ENCODE measurements around the gene SPATA31D3.

SPATA31D3 gene

GRCh38 chr9:81955625-81956024 is 12.3 kb downstream of the SPATA31D3 start:
- H3K4me3 ChIP-seq (ENCODE audit: low read depth, low read length), result no peak overlapping the region
- no peak for TF ChIP-seq CTCF (IDR thresholded peaks at IDR 0.05; ENCODE audit: low read depth, low read length, missing control alignments)
- in situ Hi-C loops (cut with HindIII; ENCODE audit: low sequenced_read_pairs), result no loop called here
- no peak for DNase-seq (ENCODE audit: low read depth)

GRCh38 chr9:81964218-81965171 is 21.2 kb downstream of the SPATA31D3 start:
- no peak overlapping the region for H3K4me3 ChIP-seq (ENCODE audit: low read depth, low read length)
- TF ChIP-seq CTCF (IDR thresholded peaks at IDR 0.05; ENCODE audit: low read depth, low read length, missing control alignments), result no peak
- in situ Hi-C loops (cut with HindIII; ENCODE audit: low sequenced_read_pairs), result no loop called here
- DNase-seq (ENCODE audit: low read depth), result no peak

- no peak for TF ChIP-seq CTCF (IDR thresholded peaks at IDR 0.05; ENCODE audit: low read depth, low read length, missing control alignments)
- in situ Hi-C loops (cut with HindIII; ENCODE audit: low sequenced_read_pairs), result no loop called here
- no peak overlapping the region for H3K4me3 ChIP-seq (ENCODE audit: low read depth, low read length)
- DNase-seq (ENCODE audit: low read depth), result no peak
These were observed 24.7 kb downstream of the SPATA31D3 start for GRCh38 chr9:81968026-81968425.

- no peak overlapping the region for H3K4me3 ChIP-seq (ENCODE audit: low read depth, low read length)
- TF ChIP-seq CTCF (IDR thresholded peaks at IDR 0.05; ENCODE audit: low read depth, low read length, missing control alignments), result no peak
- DNase-seq (ENCODE audit: low read depth), result peak; percentile 2
- in situ Hi-C loops (cut with HindIII; ENCODE audit: low sequenced_read_pairs), result no loop called here
These were observed 26.7 kb downstream of the SPATA31D3 start for GRCh38 chr9:81969971-81970370.

GRCh38 chr9:81971727-81972126 is 28.4 kb downstream of the SPATA31D3 start:
- DNase-seq (ENCODE audit: low read depth), result no peak
- TF ChIP-seq CTCF (IDR thresholded peaks at IDR 0.05; ENCODE audit: low read depth, low read length, missing control alignments), result no peak
- H3K4me3 ChIP-seq (ENCODE audit: low read depth, low read length), result no peak overlapping the region
- in situ Hi-C loops (cut with HindIII; ENCODE audit: low sequenced_read_pairs), result no loop called here

- in situ Hi-C loops (cut with HindIII; ENCODE audit: low sequenced_read_pairs), result loop anchor here (25.0 kb wide), 1 partner anchor 87 kb away; no protein-coding TSS in a partner anchor
- no peak for DNase-seq (ENCODE audit: low read depth)
- no peak overlapping the region for H3K4me3 ChIP-seq (ENCODE audit: low read depth, low read length)
- no peak for TF ChIP-seq CTCF (IDR thresholded peaks at IDR 0.05; ENCODE audit: low read depth, low read length, missing control alignments)
These were observed 31.5 kb downstream of the SPATA31D3 start for GRCh38 chr9:81974764-81975163.
